Stimulated activated CD8-positive, alpha-beta memory T cell treated with anti-CD3 and anti-CD28 coated beads, Interleukin-4, amount 100 ng/mL, for 1 hour (primary cell): ENCODE measurements around the gene VPS8.
"Not testable (repeated sequence)": the region's sequence is repeated elsewhere in the genome, so short reads cannot be mapped to it uniquely, and the experiment has no call there.

Source experiments
- DNase-seq, 2 donors: peaks; one replicate each; pipeline ENCODE4 v3.0.0-alpha.2; 2020; ENCODE audit warnings: low read depth in 2 of 2, low spot score in 1 of 2

The VPS8 gene

GRCh38 chr3:184914628-184915027 is 102.7 kb downstream of the VPS8 start:
- no peak for DNase-seq

DNA sequence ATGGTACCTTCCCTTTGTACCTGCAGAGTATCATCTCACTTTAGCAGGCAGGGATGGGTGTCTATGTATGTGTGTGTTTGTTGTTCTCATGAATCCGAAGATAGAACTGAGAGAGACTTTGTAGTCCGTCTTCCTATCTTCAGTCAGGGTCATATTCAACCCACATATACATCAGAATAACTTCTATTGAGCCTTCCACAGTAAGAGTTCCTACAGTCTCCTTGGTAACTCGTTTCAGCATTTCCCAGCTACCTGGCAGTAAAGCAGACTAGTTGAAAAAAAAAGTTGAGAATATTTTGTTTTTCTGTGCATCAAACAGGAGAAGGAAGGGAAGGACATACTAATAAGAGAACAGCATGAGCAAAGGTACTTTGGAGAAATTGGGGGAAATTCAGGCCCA is 106.8 kb downstream of the VPS8 start:
- DNase-seq, result no peak

- no peak for DNase-seq
These were observed 107.7 kb downstream of the VPS8 start for GRCh38 chr3:184919651-184920050.

DNA sequence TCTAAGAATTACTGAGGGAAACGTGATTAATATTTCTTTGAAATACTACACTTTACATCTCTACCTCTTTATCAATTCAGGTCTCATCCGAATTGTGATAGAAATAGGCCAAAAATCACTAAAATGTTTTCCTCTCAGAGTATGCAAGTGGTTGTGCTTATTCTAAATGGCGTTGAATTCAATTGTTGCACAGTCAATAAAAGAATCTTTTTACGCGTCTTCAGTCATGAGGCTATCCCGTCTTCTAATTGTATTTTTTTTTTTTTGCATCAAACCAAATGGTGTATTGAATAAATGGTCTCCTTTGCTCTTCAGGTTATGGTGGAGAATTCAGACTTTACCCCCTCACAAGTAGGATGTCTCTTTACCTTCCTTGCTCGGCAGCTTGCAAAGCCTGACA is 112.6 kb downstream of the VPS8 start:
- no peak for DNase-seq

- DNase-seq, result no peak
These were observed 115.9 kb downstream of the VPS8 start for GRCh38 chr3:184927796-184928315.

GRCh38 chr3:184932777-184933176 is 120.8 kb downstream of the VPS8 start:
- no peak for DNase-seq

DNA sequence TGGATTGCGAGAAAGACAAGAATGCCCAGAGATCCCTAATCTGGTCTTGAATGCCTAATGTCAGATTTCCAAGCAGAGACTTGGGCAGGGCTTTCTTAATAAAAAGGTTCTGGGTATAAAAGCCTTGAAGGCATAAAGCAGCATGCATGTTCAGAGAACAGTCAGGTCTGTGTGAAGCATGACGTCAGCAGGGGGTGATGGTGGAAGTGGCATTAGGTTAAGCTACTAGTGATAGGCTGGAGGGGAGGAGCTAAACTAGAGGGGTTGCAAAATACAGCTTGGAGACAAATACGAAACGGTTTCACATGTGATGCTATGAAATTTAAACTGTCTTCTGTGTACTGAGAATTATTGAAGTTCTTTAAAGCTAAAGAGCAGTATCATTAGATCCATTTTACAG is 125.6 kb downstream of the VPS8 start:
- no peak for DNase-seq

DNA sequence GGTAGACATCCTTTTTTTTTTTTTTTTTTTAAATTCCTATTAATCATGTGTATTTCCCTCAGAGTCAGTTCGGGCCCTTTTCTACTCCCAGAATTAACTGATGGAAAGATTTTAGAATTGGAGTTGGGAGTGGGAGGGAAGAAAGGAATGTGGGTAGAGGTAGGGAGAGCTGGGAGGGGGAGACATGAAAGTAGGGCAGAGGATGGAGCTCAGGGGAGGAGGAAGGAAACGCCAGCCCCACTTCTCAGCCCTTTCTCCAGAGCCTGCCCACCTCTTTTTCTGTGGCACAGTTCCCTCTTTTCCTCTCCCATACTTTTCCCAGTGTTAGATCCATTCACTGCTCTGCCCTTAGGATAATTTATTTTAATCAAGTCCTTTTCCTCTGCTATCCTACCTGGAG is 129.4 kb downstream of the VPS8 start:
- DNase-seq, result no peak

DNA sequence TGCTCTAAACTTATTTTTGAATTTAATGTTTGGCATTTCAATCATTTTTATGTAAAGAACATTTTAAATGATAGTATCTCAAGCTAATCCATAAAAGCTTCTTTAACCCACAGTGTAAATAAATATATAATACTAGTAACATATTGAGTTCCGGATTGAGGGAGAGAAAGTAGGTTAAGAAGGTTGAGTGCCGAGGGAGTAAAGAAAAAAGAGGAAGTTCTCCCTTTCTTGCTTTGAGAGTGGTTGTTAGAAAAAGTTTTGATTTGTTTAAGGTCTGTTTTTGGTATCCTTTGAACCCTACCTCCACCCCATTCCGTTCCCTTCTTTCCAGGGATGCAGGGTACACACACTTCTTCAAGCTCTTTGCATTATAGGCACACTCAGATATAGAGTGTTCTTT is 130.8 kb downstream of the VPS8 start:
- DNase-seq, result no peak

- DNase-seq, result no peak
These were observed 132.3 kb downstream of the VPS8 start for GRCh38 chr3:184944241-184944640.

DNA sequence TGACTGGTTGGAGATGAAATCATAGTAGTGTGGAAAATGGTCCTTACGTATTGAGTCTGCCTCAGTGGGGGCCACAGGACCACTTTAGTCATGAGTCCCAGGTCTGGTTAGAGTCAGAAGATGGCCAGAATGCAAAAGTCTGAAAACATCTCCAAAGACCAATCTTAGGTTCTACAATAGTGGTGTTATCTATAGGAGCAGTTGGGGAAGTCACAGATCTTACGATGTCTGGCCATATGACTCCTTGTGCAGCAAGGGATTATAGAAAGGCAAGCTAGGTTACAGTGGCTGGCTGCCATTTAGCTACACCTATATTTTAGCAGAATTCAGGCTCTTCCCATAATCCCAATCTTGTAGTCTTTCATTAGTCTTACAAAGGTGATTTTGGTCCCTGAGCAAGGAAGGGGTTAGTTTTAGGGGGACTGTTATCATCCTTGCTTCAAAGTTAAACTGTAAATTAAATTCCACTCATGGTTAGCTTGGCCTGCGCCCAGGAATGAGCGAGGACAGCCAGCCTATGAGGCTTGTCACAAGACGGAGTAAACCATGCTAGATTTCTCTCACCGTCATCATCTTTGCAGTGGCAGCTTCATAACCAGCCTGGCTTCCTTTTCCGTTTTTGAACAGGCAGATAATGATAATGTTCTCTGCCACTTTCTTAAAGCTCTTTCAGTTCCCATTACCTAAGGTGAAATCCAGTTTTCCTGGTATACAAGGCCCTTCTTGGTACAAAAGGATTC is 134.1 kb downstream of the VPS8 start:
- DNase-seq, result no peak

- no peak for DNase-seq
These were observed 135.0 kb downstream of the VPS8 start for GRCh38 chr3:184946917-184947316.

DNA sequence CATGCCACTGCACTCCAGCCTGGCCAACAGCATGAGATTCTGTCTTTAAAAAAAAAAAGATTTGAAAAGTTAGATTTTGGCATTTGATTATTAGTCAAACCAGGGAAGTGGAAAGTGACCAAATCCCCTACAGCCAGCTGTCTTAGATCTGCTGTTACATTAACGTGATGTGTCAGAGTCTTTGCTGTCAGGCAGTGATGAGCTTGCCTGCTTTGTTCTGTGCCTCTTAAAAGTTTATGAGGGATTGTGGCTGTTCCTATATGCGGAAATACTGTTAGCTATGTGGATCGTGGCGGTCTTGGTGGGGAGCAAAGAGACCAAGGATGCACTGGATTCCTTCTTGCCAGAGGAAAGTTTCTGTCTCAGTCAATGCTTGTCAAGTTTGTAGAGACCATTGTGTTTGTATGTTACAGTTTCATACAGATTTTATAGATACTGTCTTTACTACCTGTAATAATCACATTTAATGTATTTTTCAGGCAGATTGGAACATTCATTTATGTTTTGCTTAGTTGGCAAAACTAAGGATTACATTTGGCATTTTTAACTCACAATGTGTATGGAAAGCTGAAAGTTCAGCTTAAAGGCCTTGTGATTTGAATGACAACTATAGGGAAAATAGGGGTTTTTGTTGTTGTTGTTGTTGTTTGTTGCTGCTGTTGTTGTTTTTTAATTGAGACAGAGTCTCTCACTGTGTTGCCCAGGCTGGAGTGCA is 137.4 kb downstream of the VPS8 start:
- DNase-seq, result no peak

GRCh38 chr3:184950816-184951215 is 138.8 kb downstream of the VPS8 start:
- DNase-seq, result not testable (repeated sequence)

DNA sequence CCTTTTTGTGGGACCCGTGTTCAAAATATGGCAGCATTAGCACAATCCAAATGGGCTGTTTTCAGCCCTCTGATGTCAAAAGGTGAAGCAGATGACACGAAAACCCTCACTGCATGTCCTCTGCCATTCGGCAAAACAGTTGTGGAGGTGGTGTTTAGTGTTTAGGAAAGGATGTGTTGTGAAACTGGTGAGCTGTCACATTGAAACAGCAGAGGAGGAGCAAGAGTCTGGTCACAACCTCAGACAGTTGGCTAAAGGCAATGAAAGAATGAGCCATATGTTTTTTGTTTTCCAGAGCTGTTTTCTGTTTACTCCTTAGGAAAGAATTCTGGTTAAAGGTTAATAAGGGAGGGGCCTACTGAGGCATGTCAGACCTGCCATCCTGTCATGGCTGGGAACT is 140.7 kb downstream of the VPS8 start:
- no peak for DNase-seq

DNA sequence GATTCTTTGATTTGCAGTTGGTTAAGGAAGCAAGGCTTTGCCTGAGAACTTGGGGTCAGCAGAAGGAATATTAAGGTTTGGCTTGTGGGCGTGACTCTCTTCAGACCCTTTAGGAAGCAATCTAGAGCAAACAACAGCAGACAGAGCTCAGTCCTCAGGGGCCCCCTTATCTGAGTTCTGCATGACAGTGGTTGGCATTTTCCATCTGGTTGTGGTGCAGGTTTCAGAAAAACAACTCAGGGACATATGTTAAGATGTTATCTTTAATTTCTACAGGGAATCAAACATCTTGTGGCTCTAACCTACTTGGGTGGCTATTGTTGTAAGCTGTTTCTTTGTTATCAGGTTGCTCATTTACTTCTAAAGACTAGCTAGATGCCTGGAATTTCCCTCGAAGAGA is 141.4 kb downstream of the VPS8 start:
- no peak for DNase-seq

DNA sequence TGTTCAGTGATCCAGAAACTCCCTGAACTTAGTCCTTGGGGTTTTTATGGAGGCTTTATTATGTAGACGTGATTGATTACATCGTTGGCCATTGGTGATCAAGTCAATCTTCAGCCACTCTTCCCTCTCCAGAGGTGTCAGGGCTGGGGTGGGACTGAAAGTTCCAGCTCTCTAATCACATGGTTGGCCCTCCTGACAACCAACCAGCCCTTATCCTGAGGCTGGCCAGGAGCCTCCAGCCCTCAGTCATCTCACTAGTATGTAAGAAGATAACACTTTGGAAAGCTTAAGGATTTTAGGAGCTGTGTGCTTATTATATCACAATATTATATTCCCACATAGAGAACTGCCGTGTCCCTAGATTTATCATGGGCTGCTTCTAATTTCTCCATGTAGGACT is 142.3 kb downstream of the VPS8 start:
- no peak for DNase-seq

- not testable (repeated sequence) for DNase-seq
These were observed 142.9 kb downstream of the VPS8 start for GRCh38 chr3:184954851-184955250.

DNA sequence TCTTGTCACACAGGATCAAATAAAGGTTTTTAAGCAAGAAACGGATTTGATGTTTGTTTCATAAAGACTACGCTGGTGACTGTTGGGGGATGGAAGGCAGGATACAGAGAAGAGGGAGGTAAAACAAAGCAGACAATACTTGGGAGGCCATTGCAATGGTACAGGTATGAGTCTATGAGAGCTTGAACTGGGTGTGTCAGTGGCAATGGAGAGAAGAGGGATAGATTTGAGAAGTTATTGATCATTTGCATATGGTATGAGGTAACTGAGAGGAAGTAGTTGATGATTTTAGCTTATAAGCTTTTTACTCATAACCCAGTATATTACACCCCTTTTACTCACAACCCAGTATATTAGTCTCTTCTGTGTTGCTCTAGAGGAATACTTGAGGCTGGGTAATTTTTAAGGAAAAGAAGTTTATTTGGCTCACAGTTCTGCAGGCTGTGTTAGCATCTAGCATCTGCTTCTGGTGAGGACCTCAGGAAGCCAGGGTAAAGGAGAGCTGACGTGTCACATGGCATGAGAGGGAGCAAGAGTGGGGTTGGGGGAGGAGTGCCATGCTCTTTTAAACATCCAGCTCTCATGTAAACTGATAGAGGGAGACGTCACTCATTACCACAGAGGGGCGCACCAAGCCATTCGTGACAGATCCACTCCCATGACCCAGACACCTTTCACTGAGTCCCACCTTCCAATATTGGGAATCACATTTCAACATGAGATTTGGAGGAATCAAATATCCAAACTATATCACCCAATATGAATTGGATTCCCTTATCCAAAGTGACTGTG is 153.9 kb downstream of the VPS8 start:
- no peak for DNase-seq

GRCh38 chr3:184968115-184968514 is 156.1 kb downstream of the VPS8 start:
- no peak for DNase-seq

DNA sequence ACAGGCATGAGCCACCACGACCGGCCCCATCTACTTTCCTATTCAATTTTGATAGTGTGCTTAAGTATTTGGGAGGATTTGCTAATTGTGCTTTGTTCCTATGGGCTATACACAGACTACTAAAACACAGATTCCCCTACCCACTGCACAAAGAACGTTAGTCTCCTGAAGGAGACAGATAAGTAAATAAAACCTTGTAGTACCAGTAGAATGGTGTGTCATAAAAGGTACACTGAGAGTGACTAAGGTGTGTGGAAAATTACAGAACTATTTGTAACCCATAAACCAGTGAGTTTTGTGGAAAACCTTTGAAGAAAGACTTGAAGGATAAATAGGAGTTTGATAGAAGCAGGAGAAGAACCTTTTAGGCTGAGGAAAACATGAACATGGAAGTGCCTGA is 158.2 kb downstream of the VPS8 start:
- DNase-seq, result no peak

DNA sequence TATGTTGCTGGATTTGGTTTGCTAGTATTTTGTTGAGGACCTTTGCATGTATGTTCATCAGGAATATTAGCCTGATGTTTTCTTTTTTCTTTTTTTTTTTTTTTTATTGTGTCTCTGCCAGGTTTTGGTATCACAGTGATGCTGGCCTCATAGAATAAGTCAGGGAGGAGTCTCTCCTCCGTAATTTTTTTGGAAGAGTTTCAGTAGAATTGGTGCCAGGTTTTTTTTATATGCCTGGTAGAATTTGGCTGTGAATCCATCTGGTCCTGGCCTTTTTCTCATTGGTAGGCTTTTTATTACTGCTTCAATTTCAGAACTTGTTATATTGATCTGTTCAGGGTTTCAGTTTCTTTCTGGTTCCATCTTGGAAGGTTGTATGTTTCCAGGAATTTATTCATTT is 165.8 kb downstream of the VPS8 start:
- no peak for DNase-seq
